ENCODE data around the gene KLHL22.
"Not testable (repeated sequence)": the region's sequence is repeated elsewhere in the genome, so short reads cannot be mapped to it uniquely, and the experiment has no call there.

Gene KLHL22

GRCh38 chr22:20415241-20415640 is 80.4 kb downstream of the KLHL22 start:
- not testable (repeated sequence) for DNase-seq

- DNase-seq, result no peak
Observed at GRCh38 chr22:20414450-20414849, 81.1 kb downstream of the KLHL22 start.

- no peak for DNase-seq
Observed at GRCh38 chr22:20414059-20414440, 81.5 kb downstream of the KLHL22 start.

GRCh38 chr22:20413217-20414058 is 82.2 kb downstream of the KLHL22 start:
- DNase-seq, result no peak

- no peak for DNase-seq
Observed at GRCh38 chr22:20412474-20413216, 83.0 kb downstream of the KLHL22 start.

- not testable (repeated sequence) for DNase-seq
Observed at GRCh38 chr22:20409385-20409784, 86.2 kb downstream of the KLHL22 start.

- DNase-seq, result no peak
Observed at GRCh38 chr22:20408891-20409290, 86.7 kb downstream of the KLHL22 start.

GRCh38 chr22:20407829-20408228 is 87.8 kb downstream of the KLHL22 start:
- no peak for DNase-seq

- DNase-seq, result no peak
Observed at GRCh38 chr22:20406686-20407408, 88.7 kb downstream of the KLHL22 start.

- no peak for DNase-seq
Observed at GRCh38 chr22:20405931-20406685, 89.5 kb downstream of the KLHL22 start.

- DNase-seq, result no peak
Observed at GRCh38 chr22:20405291-20405930, 90.2 kb downstream of the KLHL22 start.

- DNase-seq, result no peak
Observed at GRCh38 chr22:20404881-20405280, 90.7 kb downstream of the KLHL22 start.

GRCh38 chr22:20403779-20404140 is 91.8 kb downstream of the KLHL22 start:
- no peak for DNase-seq

- no peak for DNase-seq
Observed at GRCh38 chr22:20402960-20403778, 92.4 kb downstream of the KLHL22 start.

- DNase-seq, result no peak
Observed at GRCh38 chr22:20401376-20402014, 94.1 kb downstream of the KLHL22 start.

- no peak for DNase-seq
Observed at GRCh38 chr22:20400606-20401375, 94.8 kb downstream of the KLHL22 start.

GRCh38 chr22:20399866-20400605 is 95.6 kb downstream of the KLHL22 start:
- DNase-seq, result no peak

- no peak for DNase-seq
Observed at GRCh38 chr22:20398420-20398819, 97.2 kb downstream of the KLHL22 start.

- no peak for DNase-seq
Observed at GRCh38 chr22:20397498-20397897, 98.1 kb downstream of the KLHL22 start.
